ENCODE measurements around the gene PRIM1.
A peak's percentile ranks its signal among the peaks of the same experiment; 100 is the strongest.

PRIM1 gene

DNA sequence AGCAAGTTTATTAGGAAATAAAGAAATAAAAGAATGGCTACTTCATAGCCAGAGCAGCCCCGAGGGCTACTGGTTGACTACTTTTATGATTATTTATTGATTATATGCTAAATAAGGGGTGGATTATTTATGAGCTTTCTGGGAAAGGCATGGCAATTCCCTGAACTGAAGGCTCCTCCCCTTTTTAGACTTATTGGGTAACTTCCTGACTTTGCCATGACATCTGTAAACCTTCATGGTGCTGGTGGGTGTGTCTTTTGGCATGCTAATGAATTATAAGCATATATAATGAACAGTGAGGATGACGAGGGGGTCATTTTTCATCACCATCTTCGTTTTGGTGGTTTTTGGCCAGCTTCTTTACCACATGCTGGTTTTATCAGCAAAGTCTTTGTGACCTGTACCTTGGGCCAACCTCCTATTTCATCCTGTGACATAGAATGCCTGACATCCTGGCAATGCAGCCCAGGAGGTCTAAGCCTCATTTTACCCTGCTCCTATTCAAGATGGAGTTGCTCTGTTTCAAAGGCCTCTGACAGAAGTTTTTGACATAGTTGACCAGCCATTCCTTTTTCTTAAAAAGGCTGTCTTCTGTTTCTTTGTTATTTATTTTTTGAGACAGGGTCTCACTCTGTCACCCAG lies 53.0 kb downstream of the PRIM1 start:
- Histone ChIP-seq H3K27ac (ENCODE audit: low read length) (no peak overlapping the region), H3K4me2 (ENCODE audit: low read length) (no peak overlapping the region), H2AFZ (ENCODE audit: low read depth, low read length) (peak overlapping the region; percentile 60; the same call in 1 of the 2 replicates), H3K9ac (ENCODE audit: low read length) (no peak overlapping the region), H3K36me3 (replicated peaks; ENCODE audit: low read depth, low read length) (no peaks in the 10 kb centered on the region), H3K27me3 (ENCODE audit: low read depth, low read length) (no peaks in the 10 kb centered on the region), H3K4me3 (ENCODE audit: low read length) (no peak overlapping the region), H3K4me1 (ENCODE audit: low read length) (peaks cover 4% of the 10 kb centered on the region; the same call in 1 of the 2 replicates), H3K9me3 (ENCODE audit: insufficient read depth, low read length) (no peaks in the 10 kb centered on the region), H3K79me2 (ENCODE audit: low read length) (no peaks in the 10 kb centered on the region), H4K20me1 (ENCODE audit: insufficient read depth, low read length) (no peaks in the 10 kb centered on the region)
- no peak for TF ChIP-seq EZH2phosphoT487 (IDR thresholded peaks at IDR 0.05; ENCODE audit: low read depth)
- TF ChIP-seq, protein P1, sequence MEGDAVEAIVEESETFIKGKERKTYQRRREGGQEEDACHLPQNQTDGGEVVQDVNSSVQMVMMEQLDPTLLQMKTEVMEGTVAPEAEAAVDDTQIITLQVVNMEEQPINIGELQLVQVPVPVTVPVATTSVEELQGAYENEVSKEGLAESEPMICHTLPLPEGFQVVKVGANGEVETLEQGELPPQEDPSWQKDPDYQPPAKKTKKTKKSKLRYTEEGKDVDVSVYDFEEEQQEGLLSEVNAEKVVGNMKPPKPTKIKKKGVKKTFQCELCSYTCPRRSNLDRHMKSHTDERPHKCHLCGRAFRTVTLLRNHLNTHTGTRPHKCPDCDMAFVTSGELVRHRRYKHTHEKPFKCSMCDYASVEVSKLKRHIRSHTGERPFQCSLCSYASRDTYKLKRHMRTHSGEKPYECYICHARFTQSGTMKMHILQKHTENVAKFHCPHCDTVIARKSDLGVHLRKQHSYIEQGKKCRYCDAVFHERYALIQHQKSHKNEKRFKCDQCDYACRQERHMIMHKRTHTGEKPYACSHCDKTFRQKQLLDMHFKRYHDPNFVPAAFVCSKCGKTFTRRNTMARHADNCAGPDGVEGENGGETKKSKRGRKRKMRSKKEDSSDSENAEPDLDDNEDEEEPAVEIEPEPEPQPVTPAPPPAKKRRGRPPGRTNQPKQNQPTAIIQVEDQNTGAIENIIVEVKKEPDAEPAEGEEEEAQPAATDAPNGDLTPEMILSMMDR (IDR thresholded peaks at IDR 0.05; ENCODE audit: low read depth, low read length) = no peak

DNA sequence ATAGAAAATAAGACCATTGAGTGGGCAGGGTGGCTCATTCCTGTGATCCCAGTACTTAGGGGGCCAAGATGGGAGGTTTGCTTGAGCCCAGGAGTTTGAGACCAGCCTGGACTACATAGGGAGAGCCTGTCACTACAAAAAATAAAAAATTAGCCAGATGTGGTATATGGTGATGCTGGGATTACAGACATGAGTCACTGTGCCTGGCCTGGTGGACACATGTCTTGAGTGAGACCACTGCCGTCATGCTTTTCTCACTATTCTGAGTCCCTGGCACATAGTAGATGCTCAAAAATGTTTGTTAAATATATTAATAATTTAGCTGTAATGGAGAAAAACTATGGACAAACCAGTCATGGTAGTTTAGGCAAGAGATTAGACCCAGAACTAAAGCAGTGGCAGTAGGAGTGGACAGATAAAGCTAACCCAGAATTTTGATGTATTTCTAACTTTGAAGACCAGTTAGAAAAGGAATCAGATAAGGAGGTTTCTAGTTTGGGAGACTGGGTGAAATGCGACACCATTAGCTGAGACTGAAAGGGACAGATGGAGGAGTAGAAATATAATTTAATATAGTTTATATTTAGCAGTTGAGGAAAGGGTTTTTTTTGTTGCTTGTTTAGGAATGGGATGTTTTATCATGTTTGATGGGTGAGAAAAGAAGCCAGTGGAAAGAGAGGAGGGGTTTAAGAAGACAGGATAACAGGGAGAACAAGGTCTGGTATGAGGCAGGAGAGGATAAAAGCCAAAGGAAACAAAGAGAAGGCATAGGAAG lies 56.6 kb downstream of the PRIM1 start:
- TF ChIP-seq, protein P1 (IDR thresholded peaks at IDR 0.05; ENCODE audit: low read depth, low read length) = no peak
- no peak for TF ChIP-seq EZH2phosphoT487 (IDR thresholded peaks at IDR 0.05; ENCODE audit: low read depth)
- H3K27me3 ChIP-seq (ENCODE audit: low read depth, low read length) = no peaks in the 10 kb centered on the region
- no peak overlapping the region for H3K27ac ChIP-seq (ENCODE audit: low read length)
- no peaks in the 10 kb centered on the region for H3K79me2 ChIP-seq (ENCODE audit: low read length)
- no peaks in the 10 kb centered on the region for H3K36me3 ChIP-seq (replicated peaks; ENCODE audit: low read depth, low read length)
- H2AFZ ChIP-seq (ENCODE audit: low read depth, low read length) = no peak overlapping the region
- H4K20me1 ChIP-seq (ENCODE audit: insufficient read depth, low read length) = no peaks in the 10 kb centered on the region
- H3K4me1 ChIP-seq (ENCODE audit: low read length) = peaks cover under 1% of the 10 kb centered on the region; the same call in 1 of the 2 replicates
- no peaks in the 10 kb centered on the region for H3K9me3 ChIP-seq (ENCODE audit: insufficient read depth, low read length)
- H3K4me3 ChIP-seq (ENCODE audit: low read length) = no peak overlapping the region
- no peak overlapping the region for H3K9ac ChIP-seq (ENCODE audit: low read length)
- H3K4me2 ChIP-seq (ENCODE audit: low read length) = no peak overlapping the region

DNA sequence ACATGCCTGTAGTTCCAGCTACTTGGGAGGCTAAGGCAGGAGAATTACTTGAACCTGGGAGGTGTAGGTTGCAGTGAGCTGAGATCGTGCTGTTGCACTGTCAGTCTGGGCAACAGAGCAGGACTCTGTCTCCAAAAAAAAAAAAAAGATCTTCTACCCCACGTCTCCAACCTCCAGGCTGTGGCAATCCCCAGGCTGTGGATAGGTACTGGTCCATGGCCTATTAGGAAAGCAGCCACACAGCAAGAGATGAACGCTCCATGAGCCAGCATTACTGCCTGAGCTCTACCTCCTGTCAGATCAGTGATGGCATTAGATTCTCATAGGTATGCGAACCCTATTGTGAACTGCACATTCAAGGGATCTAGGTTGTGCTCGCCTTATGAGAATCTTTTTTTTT lies 58.0 kb downstream of the PRIM1 start:
- H3K4me2 ChIP-seq (ENCODE audit: low read length) = no peak overlapping the region
- TF ChIP-seq EZH2phosphoT487 (IDR thresholded peaks at IDR 0.05; ENCODE audit: low read depth) = no peak
- TF ChIP-seq, protein P1 (IDR thresholded peaks at IDR 0.05; ENCODE audit: low read depth, low read length) = no peak
- peaks cover 4% of the 10 kb centered on the region; the same call in 1 of the 2 replicates for H3K79me2 ChIP-seq (ENCODE audit: low read length)
- H3K9ac ChIP-seq (ENCODE audit: low read length) = no peak overlapping the region
- H3K36me3 ChIP-seq (replicated peaks; ENCODE audit: low read depth, low read length) = no peaks in the 10 kb centered on the region
- no peaks in the 10 kb centered on the region for H3K27me3 ChIP-seq (ENCODE audit: low read depth, low read length)
- 0 out of 2 replicates have a peak, but pooled peaks cover 2% of the 10 kb centered on the region for H3K4me1 ChIP-seq (ENCODE audit: low read length)
- no peak overlapping the region for H3K4me3 ChIP-seq (ENCODE audit: low read length)
- no peaks in the 10 kb centered on the region for H3K9me3 ChIP-seq (ENCODE audit: insufficient read depth, low read length)
- H4K20me1 ChIP-seq (ENCODE audit: insufficient read depth, low read length) = no peaks in the 10 kb centered on the region
- no peak overlapping the region for H2AFZ ChIP-seq (ENCODE audit: low read depth, low read length)
- no peak overlapping the region for H3K27ac ChIP-seq (ENCODE audit: low read length)

DNA sequence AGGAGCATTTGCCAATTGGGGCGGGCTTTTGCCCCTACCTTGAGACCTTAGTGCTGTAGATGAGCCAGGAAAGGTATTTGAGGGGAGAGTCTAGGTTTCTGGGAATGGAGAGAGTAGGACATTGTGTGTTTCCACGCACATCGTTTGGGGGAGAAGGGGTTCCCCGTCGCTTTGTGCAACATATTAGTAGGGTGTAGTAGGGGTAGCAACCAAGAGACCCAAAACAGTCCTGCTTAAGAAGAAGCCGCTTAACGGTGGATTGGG lies 63.3 kb downstream of the PRIM1 start:
- Histone ChIP-seq H3K27me3 (ENCODE audit: low read depth, low read length) (no peaks in the 10 kb centered on the region), H2AFZ (ENCODE audit: low read depth, low read length) (peak overlapping the region; percentile 72; the same call in 1 of the 2 replicates), H3K4me1 (ENCODE audit: low read length) (peaks cover 7% of the 10 kb centered on the region; the same call in 1 of the 2 replicates), H3K9ac (ENCODE audit: low read length) (peak overlapping the region; percentile 97), H3K4me3 (ENCODE audit: low read length) (peak overlapping the region; percentile 83), H4K20me1 (ENCODE audit: insufficient read depth, low read length) (peaks cover 18% of the 10 kb centered on the region), H3K9me3 (ENCODE audit: insufficient read depth, low read length) (no peaks in the 10 kb centered on the region), H3K36me3 (replicated peaks; ENCODE audit: low read depth, low read length) (peaks cover 18% of the 10 kb centered on the region), H3K4me2 (ENCODE audit: low read length) (peak overlapping the region; percentile 76), H3K79me2 (ENCODE audit: low read length) (peaks cover 52% of the 10 kb centered on the region), H3K27ac (ENCODE audit: low read length) (peak overlapping the region; percentile 98)
- no peak for TF ChIP-seq EZH2phosphoT487 (IDR thresholded peaks at IDR 0.05; ENCODE audit: low read depth)
- TF ChIP-seq, protein P1 (IDR thresholded peaks at IDR 0.05; ENCODE audit: low read depth, low read length) = no peak
